ENCODE data around the gene TTBK2.

DNA sequence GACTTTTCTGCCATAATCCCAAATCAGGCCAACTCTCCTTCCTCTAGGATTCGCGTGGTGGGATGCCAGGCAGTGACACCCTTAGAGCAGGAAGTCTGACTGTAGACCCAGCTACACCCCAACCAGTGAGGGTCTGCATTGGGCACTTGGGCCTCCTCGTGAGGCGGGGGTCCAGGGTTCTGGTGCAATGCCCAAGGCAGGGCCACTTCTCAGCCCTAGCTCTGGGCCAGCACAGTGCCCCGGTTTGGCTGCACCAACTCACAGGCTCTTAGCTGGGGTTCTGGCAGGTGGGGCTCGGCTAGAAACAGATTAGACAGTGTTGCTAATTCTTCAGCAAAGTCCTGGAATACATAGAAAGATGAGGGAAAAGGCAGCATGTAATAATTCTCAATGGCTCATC lies 196.3 kb downstream of the TTBK2 start:
- TF ChIP-seq CTCF (IDR thresholded peaks at IDR 0.05) (no peak), POLR2A (IDR thresholded peaks at IDR 0.05) (no peak)

All from body of pancreas (tissue), 4 donors.